HG02943 (cell line): ENCODE results near the gene AZIN2.
"Not testable (repeated sequence)": the region's sequence is repeated elsewhere in the genome, so short reads cannot be mapped to it uniquely, and the experiment has no call there.

Source experiments
- ATAC-seq: cut with Tn5 transposase; IDR thresholded peaks from one replicate; pipeline ENCODE4 v1.9.1; 2021; ENCODE audit warnings: mild to moderate bottlenecking, low read depth, moderate library complexity; ENCODE audit not compliant: unreplicated experiment

Gene AZIN2

DNA sequence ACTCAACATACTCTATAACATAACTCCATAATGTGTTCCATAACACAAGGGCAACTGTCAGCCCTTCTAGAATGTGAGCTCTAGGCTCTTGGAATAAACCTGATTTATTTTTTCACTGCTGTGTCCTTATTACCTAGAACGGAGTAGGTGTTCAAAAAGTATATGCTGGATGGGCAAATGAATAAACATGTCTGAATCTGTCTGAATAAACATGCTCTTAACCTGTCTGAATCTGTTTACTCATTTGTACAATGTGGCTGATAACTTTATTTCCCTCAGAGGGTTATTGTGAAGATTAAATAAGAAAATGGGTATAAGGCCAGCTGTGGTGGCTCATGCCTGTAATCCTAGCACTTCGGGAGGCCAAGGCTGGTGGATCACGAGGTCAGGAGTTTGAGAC, 42.3 kb downstream of the AZIN2 start:
- no peak for ATAC-seq

DNA sequence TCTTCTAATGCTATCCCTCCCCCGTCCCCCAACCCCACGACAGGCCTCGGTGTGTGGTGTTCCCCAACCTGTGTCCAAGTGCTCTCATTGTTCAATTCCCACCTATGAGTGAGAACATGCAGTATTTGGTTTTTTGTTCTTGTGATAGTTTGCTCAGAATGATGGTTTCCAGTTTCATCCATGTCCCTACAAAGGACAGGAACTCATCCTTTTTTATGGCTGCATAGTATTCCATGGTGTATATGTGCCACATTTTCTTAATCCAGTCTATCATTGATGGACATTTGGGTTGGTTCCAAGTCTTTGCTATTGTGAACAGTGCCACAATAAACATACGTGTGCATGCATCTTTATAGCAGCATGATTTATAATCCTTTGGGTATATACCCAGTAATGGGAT, 43.7 kb downstream of the AZIN2 start:
- not testable (repeated sequence) for ATAC-seq

- ATAC-seq, result no peak
Observed at GRCh38 chr1:33126411-33127000, 45.6 kb downstream of the AZIN2 start.

DNA sequence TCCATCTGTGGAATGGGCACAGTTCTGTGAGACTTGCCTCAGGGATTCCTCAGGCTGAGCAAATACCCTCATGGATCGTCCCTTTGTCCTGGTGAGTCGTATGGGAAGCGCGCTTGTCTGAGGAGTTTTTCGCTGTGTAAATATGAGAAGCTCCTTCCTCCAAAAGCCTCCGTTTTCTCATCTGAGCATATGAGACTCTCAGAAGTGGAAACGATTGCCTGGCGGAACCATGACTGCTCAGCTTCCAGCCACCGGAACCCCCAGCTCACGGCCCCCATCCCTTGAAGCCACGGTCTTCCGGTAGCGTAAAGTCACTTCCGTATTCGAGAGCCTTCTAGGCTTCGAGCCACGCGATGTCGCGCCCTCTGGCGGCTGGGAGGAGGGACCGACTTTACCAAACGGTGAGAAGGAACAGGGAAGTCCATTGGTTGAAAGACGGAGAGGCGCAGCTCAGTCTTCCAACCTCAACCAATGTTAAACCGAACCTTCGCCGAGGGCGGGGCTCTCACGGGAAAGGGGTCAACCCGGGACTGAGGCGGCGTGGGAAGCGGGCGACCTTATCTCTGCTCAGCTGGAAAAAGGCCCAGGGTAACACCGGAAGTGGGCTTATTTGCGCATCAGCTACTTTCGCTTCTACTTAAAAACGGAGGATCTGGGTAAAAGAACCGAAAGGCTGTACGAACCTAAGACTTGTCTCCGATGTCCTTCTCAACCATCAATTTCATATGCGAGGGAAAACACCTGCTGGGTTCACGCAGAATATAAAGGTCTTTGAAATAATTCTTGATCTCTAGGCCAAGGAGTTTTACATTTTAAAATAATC, 46.3 kb downstream of the AZIN2 start:
- peak; percentile 97 for ATAC-seq

GRCh38 chr1:33128781-33129180, 47.8 kb downstream of the AZIN2 start:
- no peak for ATAC-seq

DNA sequence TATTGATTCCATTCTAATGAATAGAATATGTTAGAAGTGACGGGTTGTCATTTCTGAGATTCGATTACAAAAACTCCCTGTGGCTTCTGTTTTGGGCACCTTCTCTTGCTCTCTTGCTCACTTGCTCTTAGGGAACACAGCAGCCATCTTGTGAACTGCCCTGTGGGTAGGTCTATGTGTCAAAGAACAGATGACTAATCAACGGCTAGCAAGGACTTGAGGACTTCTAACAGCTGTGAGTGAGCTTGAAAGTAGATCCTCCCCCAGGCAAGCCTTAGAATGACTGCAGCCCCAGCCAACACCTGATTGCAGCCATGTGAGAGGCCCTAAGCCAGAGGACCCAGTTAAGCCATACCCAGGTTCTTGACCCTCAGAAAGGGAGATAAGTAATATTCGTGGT, 49.3 kb downstream of the AZIN2 start:
- ATAC-seq, result no peak

DNA sequence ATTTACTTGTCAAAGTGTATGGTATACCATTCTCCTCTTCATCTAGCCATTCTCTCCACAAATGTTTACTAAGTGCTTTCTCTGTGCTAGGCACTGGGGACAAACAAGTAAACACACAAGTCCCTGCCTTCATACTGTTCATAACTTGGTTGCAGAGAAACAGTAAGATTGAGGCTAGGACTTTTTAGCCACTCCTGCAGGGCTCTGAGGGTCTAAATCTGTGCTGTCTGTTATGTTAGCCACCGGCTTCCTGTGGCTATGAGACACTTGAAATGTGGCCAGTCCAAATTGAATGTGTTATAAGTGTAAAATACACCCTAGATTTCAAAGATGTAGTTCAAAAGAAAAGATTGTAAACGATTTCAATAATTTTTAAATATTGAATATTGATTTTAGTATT, 50.2 kb downstream of the AZIN2 start:
- ATAC-seq, result no peak

DNA sequence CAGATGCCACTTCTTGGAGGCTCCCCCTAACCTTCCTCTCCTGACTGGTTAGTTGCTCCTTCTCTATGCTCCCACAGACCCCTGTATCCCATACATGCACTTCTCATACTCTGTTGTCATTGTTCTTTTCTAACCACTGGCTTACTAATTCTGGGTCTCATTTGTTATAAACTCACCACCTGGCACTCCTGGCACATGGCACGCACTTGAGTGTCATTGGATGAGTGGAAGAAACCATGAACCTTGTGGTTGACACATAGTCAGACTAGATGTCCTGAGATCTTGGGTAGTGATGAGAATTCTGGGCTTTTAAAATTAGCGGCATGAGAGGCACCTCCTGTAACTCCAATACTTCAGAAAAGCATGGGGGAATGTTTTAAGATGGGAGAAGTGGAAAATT, 51.6 kb downstream of the AZIN2 start:
- ATAC-seq, result no peak

DNA sequence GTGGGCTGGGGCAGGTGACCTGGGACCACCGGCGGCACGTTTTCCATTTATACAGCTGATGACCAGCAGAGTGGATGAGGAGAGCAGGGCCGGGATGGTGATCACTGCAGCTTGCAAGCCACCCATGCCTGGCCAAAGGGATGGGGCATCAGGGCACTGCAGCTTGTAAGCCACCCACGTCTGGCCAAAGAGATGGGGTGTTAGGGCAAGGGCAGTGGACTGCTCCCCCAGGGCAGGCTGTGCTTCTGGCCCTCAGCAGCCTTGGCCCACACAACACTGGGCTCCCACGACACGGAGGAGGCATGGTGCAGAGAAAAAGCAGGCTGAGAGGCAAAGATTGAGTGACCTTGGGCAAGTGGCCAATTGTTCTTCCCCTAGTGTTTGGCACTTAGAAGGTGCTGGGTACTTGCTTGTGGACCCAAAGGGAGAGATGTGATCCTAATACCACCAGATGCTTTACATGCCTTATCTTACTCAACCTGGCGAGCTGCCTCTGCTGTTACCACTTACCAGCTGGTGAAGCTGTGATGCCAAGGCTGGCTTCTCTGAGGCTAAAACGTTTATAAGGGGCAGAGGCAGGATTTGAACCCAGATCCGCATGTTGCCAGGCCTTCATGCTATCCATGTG, 52.6 kb downstream of the AZIN2 start:
- no peak for ATAC-seq

DNA sequence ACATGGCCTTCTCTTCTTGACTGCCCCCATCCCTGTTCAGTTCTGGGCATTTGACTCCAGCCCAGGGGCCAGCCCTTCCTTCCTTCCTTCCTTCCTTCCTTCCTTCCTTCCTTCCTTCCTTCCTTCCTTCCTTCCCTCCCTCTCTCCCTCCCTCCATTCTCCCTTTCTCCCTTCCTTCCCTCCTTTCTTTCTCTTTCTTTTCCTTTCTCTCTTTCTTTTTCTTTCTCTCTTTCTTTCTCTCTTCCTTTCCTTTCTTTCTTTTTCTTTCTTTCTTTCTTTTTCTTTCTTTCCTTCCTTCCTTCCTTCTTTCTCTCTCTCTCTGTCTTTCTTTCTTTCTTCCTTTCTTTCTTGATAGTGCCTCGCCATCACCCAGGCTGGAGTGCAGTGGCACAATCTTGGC, 55.1 kb downstream of the AZIN2 start:
- ATAC-seq, result not testable (repeated sequence)

GRCh38 chr1:33137800-33138199, 56.8 kb downstream of the AZIN2 start:
- no peak for ATAC-seq

GRCh38 chr1:33140153-33141149, 59.5 kb downstream of the AZIN2 start:
- ATAC-seq, result no peak

DNA sequence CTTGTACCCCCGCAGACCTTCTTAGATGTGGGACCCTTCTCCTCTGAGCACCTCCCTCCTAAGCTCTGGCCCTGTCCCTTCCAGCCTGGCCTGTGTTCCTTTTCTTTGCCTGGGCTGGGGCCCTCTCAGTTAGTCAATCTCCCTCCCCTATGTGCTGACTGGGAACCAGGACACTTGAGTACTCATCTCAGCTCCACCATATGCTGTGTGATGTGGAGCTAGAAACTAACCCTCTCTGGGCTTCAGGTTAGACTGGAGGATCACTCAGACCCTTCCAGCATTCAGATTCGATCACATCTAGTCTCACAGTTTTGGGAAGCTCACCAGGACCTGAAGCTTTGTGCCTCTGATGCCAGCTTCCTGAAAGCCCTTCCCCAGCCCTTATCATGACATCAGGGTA, 60.3 kb downstream of the AZIN2 start:
- ATAC-seq, result no peak

DNA sequence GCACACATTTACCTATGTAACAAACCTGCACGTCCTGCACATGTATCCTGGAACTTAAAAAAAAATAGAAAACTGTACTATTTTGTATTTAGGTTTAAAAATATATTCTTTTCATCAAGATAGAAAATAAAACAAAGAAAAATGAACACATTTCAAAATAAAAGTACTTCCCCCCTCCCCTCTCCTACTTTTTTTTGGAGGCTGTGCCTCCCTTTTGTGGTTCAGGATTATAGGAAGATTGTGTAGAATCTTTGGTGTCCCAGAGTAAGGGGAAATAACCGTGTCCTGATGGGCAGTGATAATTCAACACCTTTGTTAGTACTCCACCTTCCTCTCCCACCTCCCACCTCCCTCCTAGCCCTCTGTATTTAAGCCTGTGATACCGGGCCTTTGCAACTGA, 60.8 kb downstream of the AZIN2 start:
- ATAC-seq, result no peak

DNA sequence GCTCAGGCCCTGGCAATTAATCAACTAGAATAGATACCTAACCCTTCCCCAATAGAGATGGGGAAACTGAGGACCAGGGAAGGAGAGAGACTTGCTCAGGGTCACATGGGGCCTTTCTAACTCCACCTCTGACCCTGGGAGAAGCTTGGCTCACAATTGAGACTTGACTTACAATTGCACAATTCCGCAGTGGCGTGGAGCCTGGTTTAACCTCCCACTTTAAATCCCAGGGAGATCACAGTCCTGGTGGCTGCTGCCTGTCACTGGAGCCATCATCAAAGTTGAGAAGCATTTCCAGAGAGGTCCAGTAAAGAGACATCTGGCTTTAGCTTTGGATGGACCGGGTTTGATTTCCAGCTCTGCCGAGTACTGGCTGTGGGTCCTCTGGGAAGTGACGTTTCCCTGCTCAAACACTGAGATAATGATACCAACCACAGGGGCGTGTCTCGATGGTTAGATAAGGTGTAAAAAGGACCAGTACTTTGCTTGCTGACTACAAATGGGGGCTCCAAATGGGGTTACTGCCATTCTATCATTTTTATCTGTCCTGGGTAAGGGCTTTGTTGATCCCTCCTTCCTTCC, 61.6 kb downstream of the AZIN2 start:
- no peak for ATAC-seq

DNA sequence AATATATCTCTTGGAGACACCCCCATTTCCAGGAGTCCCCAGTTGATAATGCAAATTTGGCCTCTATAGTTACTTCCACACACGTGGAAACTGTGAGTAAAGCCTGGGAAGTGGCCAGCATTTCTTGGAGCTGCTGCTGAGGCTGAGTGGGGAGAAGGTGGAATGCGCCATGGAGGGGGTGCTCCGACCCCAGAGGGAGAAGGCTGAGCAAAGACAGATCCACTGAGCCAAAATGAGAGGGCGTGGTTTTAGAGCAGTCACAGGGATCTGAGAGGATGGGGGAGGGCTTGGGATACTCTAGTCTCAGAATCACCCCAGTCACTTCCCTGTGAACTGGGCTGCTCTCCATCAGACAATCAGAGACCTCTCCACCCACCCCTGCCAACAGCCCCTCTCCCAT, 62.2 kb downstream of the AZIN2 start:
- no peak for ATAC-seq

GRCh38 chr1:33143698-33144097, 62.7 kb downstream of the AZIN2 start:
- no peak for ATAC-seq

DNA sequence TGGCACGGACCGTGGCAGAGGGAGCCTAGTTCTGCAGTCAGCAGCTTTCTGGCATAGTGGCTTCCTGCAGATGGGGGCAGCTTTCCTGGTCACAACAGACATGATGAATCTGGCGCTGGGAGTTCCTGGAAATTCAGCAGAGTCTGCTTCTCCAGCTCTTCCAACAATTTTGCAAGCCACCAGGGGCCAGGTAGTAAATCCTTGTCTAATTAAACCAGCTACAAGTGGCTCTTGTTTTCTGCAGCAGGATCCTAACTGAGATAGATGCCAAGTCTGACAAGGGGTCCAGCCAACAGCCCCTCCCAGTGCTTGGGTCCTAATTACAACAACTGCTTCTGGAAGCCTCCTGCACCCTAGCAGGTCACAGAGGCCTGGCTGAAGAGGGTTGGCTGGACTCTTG, 65.0 kb downstream of the AZIN2 start:
- no peak for ATAC-seq

GRCh38 chr1:33147275-33147996, 66.5 kb downstream of the AZIN2 start:
- ATAC-seq, result no peak

- ATAC-seq, result no peak
Observed at GRCh38 chr1:33147997-33148314, 67.0 kb downstream of the AZIN2 start.
